GM20431 (cell line): ENCODE data around the gene RLN3.
"Not testable (repeated sequence)": the region's sequence is repeated elsewhere in the genome, so short reads cannot be mapped to it uniquely, and the experiment has no call there.

ENCODE experiments used
- in situ Hi-C: fragments of 300-500 bp; cut with MseI, MboI; formaldehyde crosslinking; loops from one replicate; pipeline ENCODE4 v1.15.0; 2020; ENCODE audit warnings: low sequenced_read_pairs; ENCODE audit not compliant: unreplicated experiment

Gene RLN3

GRCh38 chr19:14050961-14051360 is 23.0 kb downstream of the RLN3 start:
- in situ Hi-C loops: not testable (repeated sequence)

GRCh38 chr19:14051980-14052379 is 24.0 kb downstream of the RLN3 start:
- in situ Hi-C loops: no loop called here

- in situ Hi-C loops: no loop called here
Observed at GRCh38 chr19:14052470-14052869, 24.5 kb downstream of the RLN3 start.

GRCh38 chr19:14053032-14053431 is 25.1 kb downstream of the RLN3 start:
- in situ Hi-C loops: no loop called here

GRCh38 chr19:14053500-14053899 is 25.6 kb downstream of the RLN3 start:
- in situ Hi-C loops: no loop called here

GRCh38 chr19:14054099-14054498 is 26.2 kb downstream of the RLN3 start:
- in situ Hi-C loops: no loop called here

GRCh38 chr19:14054721-14055120 is 26.8 kb downstream of the RLN3 start:
- in situ Hi-C loops: no loop called here

GRCh38 chr19:14055396-14055795 is 27.4 kb downstream of the RLN3 start:
- in situ Hi-C loops: no loop called here

- in situ Hi-C loops: no loop called here
Observed at GRCh38 chr19:14056069-14056666, 28.2 kb downstream of the RLN3 start.

- in situ Hi-C loops: no loop called here
Observed at GRCh38 chr19:14056741-14057356, 28.9 kb downstream of the RLN3 start.

GRCh38 chr19:14058182-14059092 is 30.5 kb downstream of the RLN3 start:
- in situ Hi-C loops: no loop called here

- in situ Hi-C loops: no loop called here
Observed at GRCh38 chr19:14059093-14059480, 31.1 kb downstream of the RLN3 start.

GRCh38 chr19:14059652-14060155 is 31.8 kb downstream of the RLN3 start:
- in situ Hi-C loops: no loop called here

GRCh38 chr19:14061081-14061749 is 33.3 kb downstream of the RLN3 start:
- in situ Hi-C loops: no loop called here

GRCh38 chr19:14061751-14062557 is 34.0 kb downstream of the RLN3 start, which contains the start of gene PALM3:
Gene PALM3, minus strand, starts transcription at chr19:14062076. Its CDS starts 96 bp downstream, at chr19:14061980.
- in situ Hi-C loops: no loop called here

GRCh38 chr19:14062558-14062855 is 34.6 kb downstream of the RLN3 start:
- in situ Hi-C loops: no loop called here

- in situ Hi-C loops: no loop called here
Observed at GRCh38 chr19:14063105-14063504, 35.2 kb downstream of the RLN3 start.

GRCh38 chr19:14066134-14066533 is 38.2 kb downstream of the RLN3 start:
- in situ Hi-C loops: no loop called here

- in situ Hi-C loops: loop anchor here (5.0 kb wide), 1 partner anchor 193 kb away; the partner anchor contains the start of gene NANOS3
Observed at GRCh38 chr19:14070268-14071050, 42.5 kb downstream of the RLN3 start.
